ENCODE data around the gene CERS6. TPM values are rescaled to one million over a fixed set of nuclear protein-coding genes. Genes with fewer than 3 reads are reported as not detected.

Gene CERS6
- total RNA-seq, 1 donor from 2014 or later: 36.4 TPM

- Mint-ChIP-seq H3K4me3 (ENCODE audit: unreplicated experiment) (no peak overlapping the region), H3K9me3 (ENCODE audit: unreplicated experiment) (no peaks in the 10 kb centered on the region), H3K27ac (ENCODE audit: unreplicated experiment) (no peak overlapping the region), H3K27me3 (ENCODE audit: unreplicated experiment) (no peaks in the 10 kb centered on the region), H3K4me1 (ENCODE audit: unreplicated experiment) (peaks cover 3% of the 10 kb centered on the region), H3K36me3 (ENCODE audit: low read depth, unreplicated experiment) (peaks cover 23% of the 10 kb centered on the region)
- no peak for DNase-seq (ENCODE audit: low spot score)
- no peak for TF ChIP-seq CTCF (IDR thresholded peaks at IDR 0.05; ENCODE audit: unreplicated experiment)
Observed at GRCh38 chr2:168717790-168718502, 261.9 kb downstream of the CERS6 start.

GRCh38 chr2:168718622-168719021 lies 262.6 kb downstream of the CERS6 start:
- peaks cover 28% of the 10 kb centered on the region for H3K36me3 Mint-ChIP-seq (ENCODE audit: low read depth, unreplicated experiment)
- no peak for DNase-seq (ENCODE audit: low spot score)
- no peak overlapping the region for H3K27ac Mint-ChIP-seq (ENCODE audit: unreplicated experiment)
- H3K4me1 Mint-ChIP-seq (ENCODE audit: unreplicated experiment): peaks cover 3% of the 10 kb centered on the region
- H3K9me3 Mint-ChIP-seq (ENCODE audit: unreplicated experiment): no peaks in the 10 kb centered on the region
- no peak overlapping the region for H3K4me3 Mint-ChIP-seq (ENCODE audit: unreplicated experiment)
- H3K27me3 Mint-ChIP-seq (ENCODE audit: unreplicated experiment): no peaks in the 10 kb centered on the region
- no peak for TF ChIP-seq CTCF (IDR thresholded peaks at IDR 0.05; ENCODE audit: unreplicated experiment)

- no peak for TF ChIP-seq CTCF (IDR thresholded peaks at IDR 0.05; ENCODE audit: unreplicated experiment)
- no peak overlapping the region for H3K27ac Mint-ChIP-seq (ENCODE audit: unreplicated experiment)
- H3K4me3 Mint-ChIP-seq (ENCODE audit: unreplicated experiment): no peak overlapping the region
- no peak for DNase-seq (ENCODE audit: low spot score)
- peaks cover 33% of the 10 kb centered on the region for H3K36me3 Mint-ChIP-seq (ENCODE audit: low read depth, unreplicated experiment)
- H3K9me3 Mint-ChIP-seq (ENCODE audit: unreplicated experiment): no peaks in the 10 kb centered on the region
- peaks cover 4% of the 10 kb centered on the region for H3K27me3 Mint-ChIP-seq (ENCODE audit: unreplicated experiment)
- peaks cover 3% of the 10 kb centered on the region for H3K4me1 Mint-ChIP-seq (ENCODE audit: unreplicated experiment)
Observed at GRCh38 chr2:168719446-168719845, 263.4 kb downstream of the CERS6 start.

- H3K9me3 Mint-ChIP-seq (ENCODE audit: unreplicated experiment): no peaks in the 10 kb centered on the region
- no peak overlapping the region for H3K27ac Mint-ChIP-seq (ENCODE audit: unreplicated experiment)
- peaks cover 3% of the 10 kb centered on the region for H3K4me1 Mint-ChIP-seq (ENCODE audit: unreplicated experiment)
- H3K4me3 Mint-ChIP-seq (ENCODE audit: unreplicated experiment): no peak overlapping the region
- peaks cover 30% of the 10 kb centered on the region for H3K36me3 Mint-ChIP-seq (ENCODE audit: low read depth, unreplicated experiment)
- no peak for TF ChIP-seq CTCF (IDR thresholded peaks at IDR 0.05; ENCODE audit: unreplicated experiment)
- no peak for DNase-seq (ENCODE audit: low spot score)
- peaks cover 4% of the 10 kb centered on the region for H3K27me3 Mint-ChIP-seq (ENCODE audit: unreplicated experiment)
Observed at GRCh38 chr2:168722592-168722991, 266.5 kb downstream of the CERS6 start.

- Mint-ChIP-seq H3K4me3 (ENCODE audit: unreplicated experiment) (no peak overlapping the region), H3K27me3 (ENCODE audit: unreplicated experiment) (peaks cover 4% of the 10 kb centered on the region), H3K36me3 (ENCODE audit: low read depth, unreplicated experiment) (peaks cover 30% of the 10 kb centered on the region), H3K9me3 (ENCODE audit: unreplicated experiment) (no peaks in the 10 kb centered on the region), H3K4me1 (ENCODE audit: unreplicated experiment) (peaks cover 3% of the 10 kb centered on the region), H3K27ac (ENCODE audit: unreplicated experiment) (no peak overlapping the region)
- TF ChIP-seq CTCF (IDR thresholded peaks at IDR 0.05; ENCODE audit: unreplicated experiment): no peak
- no peak for DNase-seq (ENCODE audit: low spot score)
Observed at GRCh38 chr2:168723275-168723899, 267.3 kb downstream of the CERS6 start.

Data from endothelial cell (in vitro differentiated cells).